K562 (cell line): Measurements from ENCODE around the gene HOXD13.

Experiments used
- CTCF ChIP-seq, 3 experiments: IDR thresholded peaks in 2 of 3; conservative IDR thresholded peaks in 1 of 3; 2 replicates each; pipeline ENCODE4 v1.5.1; 2011 to 2012; ENCODE audit warnings: low read length in 3 of 3, mild to moderate bottlenecking in 3 of 3, control low read depth in 2 of 3, improper control_type of control experiment in 1 of 3, inconsistent platforms in 1 of 3, low read depth in 1 of 3, mixed read lengths in 1 of 3, moderate library complexity in 1 of 3; ENCODE audit not compliant: insufficient read depth in 2 of 3
- PCBP1 ChIP-seq: fragments of 200-400 bp; formaldehyde crosslinking; IDR thresholded peaks from 2 replicates; pipeline ENCODE4 v1.6.1; 2018; ENCODE audit warnings: mild to moderate bottlenecking, low read depth, low read length; ENCODE audit not compliant: poor library complexity, severe bottlenecking
- PHB2 ChIP-seq: fragments of 450-650 bp; IDR thresholded peaks from 2 replicates; pipeline ENCODE4 v1.6.1; 2017; ENCODE audit warnings: low read depth
- POLR2A ChIP-seq: fragments of 450-650 bp; conservative IDR thresholded peaks from 2 replicates; pipeline ENCODE4 v1.6.1; 2016
- POLR2AphosphoS5 ChIP-seq: IDR thresholded peaks from 2 replicates; pipeline ENCODE4 v1.6.1; 2011; ENCODE audit warnings: mild to moderate bottlenecking, low read depth, low read length, moderate library complexity; ENCODE audit not compliant: control insufficient read depth, insufficient read depth
- RHOXF2B ChIP-seq: fragments of 250-450 bp; sonication (Bioruptor Pico); conservative IDR thresholded peaks from 2 replicates; pipeline ENCODE4 v1.5.1; 2021
- RUNX1 ChIP-seq: sonication (generic); IDR thresholded peaks from 2 replicates; pipeline ENCODE4 v1.6.1; 2016; ENCODE audit warnings: antibody characterized with exemption, low read depth
- TAF15 ChIP-seq: fragments of 200-400 bp; formaldehyde crosslinking; IDR thresholded peaks from 2 replicates; pipeline ENCODE4 v1.6.1; 2017; ENCODE audit warnings: mild to moderate bottlenecking, low read depth, low read length, moderate library complexity
- ZNF384 ChIP-seq: IDR thresholded peaks from 2 replicates; pipeline ENCODE4 v1.6.1; 2012; ENCODE audit warnings: low read depth, low read length, improper control_type of control experiment
- TF ChIP-seq, protein P1 (sequence below): fragments of 450-650 bp; IDR thresholded peaks from 2 replicates; pipeline ENCODE4 v1.6.1; 2016; ENCODE audit warnings: low read depth, mild to moderate bottlenecking, moderate library complexity

- TF ChIP-seq POLR2AphosphoS5 (no peak), POLR2A (no peak), RUNX1 (0 out of 2 replicates have a peak, but pooled peaks have one; percentile 34), CTCF (IDR thresholded peaks at IDR 0.05 in 2 of 3, conservative IDR thresholded peaks at IDR 0.05 in 1 of 3; ENCODE audit: insufficient read depth in 2 of 3, low read depth in 1 of 3, low read length in 3 of 3) (peak; percentile 84 to 95 (median 91)), PHB2 (no peak), TAF15 (no peak), ZNF384 (no peak), PCBP1 (peak; percentile 75), RHOXF2B (CRISPR knock-in tag) (no peak)
- TF ChIP-seq, protein P1, sequence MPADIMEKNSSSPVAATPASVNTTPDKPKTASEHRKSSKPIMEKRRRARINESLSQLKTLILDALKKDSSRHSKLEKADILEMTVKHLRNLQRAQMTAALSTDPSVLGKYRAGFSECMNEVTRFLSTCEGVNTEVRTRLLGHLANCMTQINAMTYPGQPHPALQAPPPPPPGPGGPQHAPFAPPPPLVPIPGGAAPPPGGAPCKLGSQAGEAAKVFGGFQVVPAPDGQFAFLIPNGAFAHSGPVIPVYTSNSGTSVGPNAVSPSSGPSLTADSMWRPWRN = no peak
Observed at GRCh38 chr2:176140513-176141317, 48.2 kb downstream of the HOXD13 start.
